Hematopoietic multipotent progenitor cell treated with erythropoietin and hydrocortisone succinate and interleukin-3 and kit ligand, for 4 days (in vitro differentiated cells): ENCODE data around the gene GSDME.
"Not testable (repeated sequence)": the region's sequence is repeated elsewhere in the genome, so short reads cannot be mapped to it uniquely, and the experiment has no call there.

Experiments used
- DNase-seq: peaks from one replicate; pipeline ENCODE4 v3.0.0-alpha.2; 2015

GSDME gene

DNA sequence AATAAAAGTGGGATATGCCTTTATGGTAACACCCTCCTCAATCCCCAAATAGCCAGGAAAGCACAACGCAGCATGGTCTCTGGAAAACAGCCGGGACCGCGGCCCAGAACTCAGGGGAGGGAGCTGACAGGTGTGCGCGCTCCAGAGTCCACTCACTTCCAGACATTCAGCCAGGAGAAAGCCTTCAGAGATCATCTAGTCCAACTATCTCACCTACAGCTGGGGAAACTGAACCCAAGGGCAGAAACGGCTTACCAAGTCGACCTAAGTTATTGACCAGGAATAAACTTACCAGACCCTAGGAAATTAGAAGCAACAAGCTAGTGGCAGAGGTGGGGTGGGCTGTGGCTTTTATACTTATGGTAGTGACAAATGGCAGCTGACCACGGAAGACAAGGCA is 16.4 kb downstream of the GSDME start:
- no peak for DNase-seq

DNA sequence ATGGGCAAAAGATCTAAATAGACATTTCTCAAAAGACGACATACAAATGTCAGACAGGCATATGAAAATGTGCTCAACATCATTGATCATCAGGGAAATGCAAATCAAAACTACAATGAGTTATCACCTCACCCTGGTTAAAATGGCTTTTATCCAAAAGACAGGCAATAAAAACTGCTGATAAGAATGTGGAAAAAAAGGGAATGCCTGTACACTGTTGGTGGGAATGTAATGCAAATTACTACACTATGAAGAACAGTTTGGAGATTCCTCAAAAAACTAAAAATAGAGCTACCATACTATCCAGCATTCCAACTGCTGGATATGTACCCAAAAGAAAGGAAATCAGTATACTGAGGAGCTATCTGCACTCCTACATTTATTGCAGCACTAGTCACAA is 18.0 kb downstream of the GSDME start:
- no peak for DNase-seq

DNA sequence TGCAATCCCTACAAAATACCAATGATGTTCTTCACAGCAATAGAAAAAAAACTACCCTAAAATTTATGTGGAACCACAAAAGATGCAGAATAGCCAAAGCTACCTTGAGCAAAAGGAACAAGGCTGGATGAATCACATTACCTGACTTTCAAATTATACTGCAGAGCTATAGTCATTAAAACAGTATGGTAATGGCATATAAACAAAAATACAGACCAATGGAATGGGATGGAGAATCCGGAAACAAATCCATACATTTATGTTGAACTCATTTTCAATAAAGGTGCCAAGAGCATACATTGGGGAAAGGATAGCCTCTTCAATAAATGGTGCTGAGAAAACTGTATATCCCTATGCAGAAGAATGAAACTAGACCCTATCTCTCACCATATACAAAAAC is 18.7 kb downstream of the GSDME start:
- no peak for DNase-seq

DNA sequence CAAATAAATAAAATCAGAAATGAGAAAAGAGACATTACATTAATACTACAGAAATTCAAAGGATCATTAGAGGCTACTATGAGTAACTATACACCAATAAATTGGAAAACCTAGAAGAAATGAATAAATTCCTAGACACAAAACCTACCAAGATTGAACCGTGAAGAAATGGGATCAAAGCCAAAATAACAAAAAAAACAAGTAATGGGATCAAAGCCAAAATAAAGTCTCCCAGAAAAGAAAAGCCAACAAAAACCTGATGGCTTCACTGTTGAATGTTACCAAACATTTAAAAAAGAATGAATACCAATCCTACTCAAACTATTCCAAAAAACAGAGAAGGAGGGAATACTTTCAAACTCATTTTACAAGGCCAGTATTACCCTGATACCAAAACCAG is 20.0 kb downstream of the GSDME start:
- no peak for DNase-seq

DNA sequence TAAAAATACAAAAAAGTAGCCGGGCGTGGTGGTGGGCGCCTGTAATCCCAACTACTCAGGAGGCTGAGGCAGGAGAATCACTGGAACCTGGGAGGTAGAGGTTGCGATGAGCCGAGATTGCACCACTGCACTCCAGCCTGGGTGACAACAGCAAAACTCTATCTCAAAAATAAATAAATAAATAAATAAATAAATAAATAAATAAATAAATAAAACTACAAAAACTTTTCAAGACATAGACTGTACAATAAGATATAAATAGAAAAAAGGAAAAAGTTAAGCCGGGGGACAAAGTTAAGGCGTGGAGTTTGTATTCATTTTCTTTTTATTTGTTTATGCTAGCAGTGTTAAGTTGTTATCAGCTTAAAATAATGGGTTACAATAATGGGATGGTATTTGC is 21.7 kb downstream of the GSDME start:
- not testable (repeated sequence) for DNase-seq

DNA sequence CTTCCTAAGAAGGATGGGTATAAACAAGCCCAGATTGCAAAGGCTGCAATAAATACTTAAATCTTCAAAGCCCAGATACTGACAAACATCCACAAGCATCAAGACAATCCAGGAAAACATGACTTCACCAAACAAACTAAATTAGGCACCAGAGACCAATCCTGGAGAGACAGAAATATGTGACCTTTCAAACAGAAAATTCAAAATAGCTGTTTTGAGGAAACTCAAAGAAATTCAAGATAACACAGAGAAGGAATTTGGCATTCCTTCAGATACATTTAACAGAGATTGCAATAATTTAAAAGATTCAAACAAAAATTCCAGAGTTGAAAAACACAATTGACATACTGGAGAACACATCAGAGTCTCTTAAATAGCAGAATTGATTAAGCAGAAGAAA is 23.0 kb downstream of the GSDME start:
- no peak for DNase-seq

DNA sequence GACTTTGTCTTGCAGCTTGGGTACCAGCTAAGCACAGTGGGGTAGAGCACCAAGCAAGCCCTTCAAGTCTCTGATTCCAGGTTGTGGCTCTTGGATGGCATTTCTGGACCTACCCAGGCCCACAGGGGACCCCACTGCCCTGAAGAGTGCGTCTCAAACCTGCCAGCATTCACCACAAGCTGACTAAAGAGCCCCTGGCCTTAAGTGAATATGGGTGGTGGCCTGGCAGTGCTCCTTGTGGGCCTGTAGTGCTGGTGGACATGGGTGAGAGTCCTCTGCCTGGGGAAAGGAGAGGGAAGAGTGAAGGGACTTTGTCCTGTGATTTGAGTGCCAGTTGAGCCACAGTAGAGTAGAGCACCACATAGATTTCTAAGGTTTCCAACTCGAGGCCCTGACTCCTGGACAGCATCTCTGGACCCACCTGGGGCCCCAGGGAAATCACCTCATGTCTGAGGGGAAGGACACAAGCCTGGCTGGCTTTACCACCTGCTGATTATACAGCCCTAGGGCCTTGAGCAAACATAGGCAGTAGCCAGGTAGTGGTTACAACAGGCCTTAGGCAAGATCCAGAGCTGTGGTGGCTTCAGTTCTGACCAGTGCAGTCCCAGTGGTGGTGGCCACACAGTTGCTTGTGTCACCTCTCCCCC is 23.7 kb downstream of the GSDME start:
- no peak for DNase-seq

DNA sequence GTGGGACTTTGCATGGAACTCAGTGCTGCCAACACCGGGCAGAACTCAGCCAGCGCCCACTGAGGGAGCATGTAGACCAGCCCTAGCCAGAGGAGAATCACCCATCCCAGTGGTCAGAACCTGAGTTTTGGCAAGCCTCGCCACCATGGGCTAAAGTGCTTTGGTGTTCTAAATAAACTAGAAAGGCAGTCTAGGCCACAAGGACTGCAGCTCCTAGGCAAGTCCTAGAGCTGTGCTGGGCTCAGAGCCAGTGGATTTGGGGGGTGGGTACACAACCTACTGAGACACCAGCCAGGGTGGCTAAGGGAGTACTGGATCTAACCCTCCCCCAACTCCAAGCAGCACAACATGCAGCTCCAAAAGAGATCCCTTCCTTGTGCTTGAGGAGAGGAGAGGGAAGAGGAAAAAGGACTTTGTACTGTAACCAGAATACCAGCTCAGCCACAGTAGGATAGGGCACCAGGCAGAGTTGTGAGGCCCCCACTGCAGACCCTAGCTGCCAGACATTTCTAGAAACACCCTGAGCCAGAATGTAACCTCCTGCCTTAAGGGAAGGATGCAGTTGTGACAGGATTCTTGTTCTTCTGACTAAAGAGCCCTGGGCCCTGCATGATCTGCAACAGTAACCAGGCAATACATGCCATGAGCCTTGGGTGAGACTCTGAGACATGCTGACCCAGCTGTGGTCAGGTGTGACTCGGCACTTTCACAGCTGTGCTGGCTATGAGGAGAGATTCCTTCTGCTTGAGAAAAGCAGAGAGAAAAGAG is 24.4 kb downstream of the GSDME start:
- DNase-seq = peak; percentile 64

DNA sequence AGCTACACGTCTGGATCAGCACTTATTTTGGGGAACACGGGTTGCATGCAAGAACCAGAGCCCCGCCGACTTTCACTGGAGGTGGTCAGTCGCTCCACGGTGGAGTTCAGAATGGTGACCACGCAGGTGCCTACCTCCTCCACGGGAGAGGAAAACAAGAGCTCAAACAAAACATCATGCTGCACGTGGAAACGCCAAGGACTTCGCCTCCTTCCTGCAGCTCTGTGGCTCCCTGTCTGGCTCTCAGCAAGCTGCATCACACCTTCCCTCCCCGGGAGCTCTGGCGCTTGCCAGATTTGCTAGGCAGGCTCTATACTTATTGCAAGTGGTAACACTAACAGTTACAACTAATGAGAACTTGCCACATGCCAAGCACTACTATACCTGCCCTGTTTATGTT is 26.0 kb downstream of the GSDME start:
- no peak for DNase-seq

DNA sequence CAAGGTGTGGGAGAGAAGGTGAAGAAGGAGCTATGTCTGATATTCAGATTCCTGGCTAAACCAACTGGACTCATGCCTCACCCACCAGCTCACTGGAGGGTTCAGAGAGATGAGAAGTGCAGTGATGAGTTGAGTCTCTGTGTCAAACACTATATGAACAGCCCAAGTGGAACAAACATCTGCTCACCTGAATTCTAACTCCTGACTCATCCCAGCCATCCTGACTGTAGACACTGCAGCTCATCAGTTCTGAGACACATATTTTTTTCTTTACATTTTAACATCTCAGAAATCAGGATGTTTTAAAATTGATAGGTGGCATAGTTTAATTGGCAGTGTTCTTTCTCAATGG is 27.3 kb downstream of the GSDME start:
- no peak for DNase-seq

DNA sequence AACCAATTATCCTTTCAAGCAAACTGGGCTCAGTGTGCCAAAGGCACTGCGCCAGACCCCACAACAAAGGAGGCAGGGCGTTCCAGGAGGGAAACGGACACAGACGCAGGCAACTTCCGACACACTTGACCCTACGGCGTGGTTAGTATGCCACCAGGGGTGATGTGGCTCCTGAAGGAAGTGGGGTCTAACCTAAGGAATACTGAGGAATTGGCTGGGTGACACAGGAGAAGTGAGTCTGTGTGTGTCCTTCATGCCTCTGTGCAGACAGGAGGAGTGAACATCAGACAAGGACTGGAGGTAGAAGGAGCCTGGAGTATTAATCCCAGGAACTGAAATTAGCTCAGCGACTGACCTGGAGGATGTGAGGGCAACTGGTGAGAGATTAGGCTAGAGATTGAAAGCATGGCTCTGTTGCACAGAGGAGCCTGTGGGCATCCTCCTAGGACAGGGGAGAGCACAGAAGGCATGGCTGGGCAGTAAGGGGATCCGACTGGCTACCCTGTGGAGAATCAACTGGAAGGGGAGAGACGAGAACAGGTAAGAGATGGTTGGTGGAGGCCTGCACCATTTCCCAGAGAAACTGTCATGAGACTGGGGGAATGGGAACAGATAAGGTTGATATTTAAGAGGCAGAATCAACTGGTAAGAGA is 27.8 kb downstream of the GSDME start:
- no peak for DNase-seq

DNA sequence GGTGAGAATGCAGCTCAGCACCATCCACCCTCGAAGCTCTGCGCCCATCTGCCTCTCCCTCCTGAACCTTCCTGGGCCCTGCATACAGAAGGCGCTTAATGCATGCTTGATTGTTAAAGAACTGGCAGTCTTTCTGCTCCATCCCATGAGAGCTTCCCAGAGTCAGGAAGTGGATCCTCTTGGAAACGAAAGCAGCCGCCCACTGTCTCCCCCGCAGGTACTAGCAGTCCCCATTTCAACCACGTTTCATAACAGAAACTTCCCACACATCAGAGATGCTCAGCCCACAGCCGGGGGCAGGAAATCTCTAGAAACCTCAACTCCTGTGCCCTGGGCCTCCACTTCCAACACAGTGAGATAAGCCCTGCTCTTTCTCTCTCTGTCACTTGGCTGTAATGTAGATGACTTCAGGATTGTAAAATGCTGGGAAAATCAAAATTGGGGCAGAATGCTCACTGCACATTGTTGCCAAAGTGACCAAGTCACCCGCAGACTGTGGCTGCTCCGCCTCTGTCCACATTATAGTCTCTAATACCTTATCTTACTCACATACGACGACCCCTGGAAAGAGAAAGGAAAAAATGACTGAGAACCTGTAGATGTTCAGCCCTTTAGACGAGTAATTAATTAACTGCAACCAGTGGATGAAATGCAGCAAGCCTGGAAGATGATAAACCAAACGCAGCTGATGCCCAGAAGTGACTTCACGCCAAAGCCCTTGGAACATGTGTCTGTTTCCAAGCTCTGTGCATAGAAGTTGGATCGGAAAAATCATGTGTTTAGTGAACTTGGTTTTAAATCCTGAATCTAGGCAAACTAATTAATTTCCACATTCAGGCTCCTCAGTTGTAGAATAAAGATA is 28.5 kb downstream of the GSDME start:
- peak; percentile 42 for DNase-seq

DNA sequence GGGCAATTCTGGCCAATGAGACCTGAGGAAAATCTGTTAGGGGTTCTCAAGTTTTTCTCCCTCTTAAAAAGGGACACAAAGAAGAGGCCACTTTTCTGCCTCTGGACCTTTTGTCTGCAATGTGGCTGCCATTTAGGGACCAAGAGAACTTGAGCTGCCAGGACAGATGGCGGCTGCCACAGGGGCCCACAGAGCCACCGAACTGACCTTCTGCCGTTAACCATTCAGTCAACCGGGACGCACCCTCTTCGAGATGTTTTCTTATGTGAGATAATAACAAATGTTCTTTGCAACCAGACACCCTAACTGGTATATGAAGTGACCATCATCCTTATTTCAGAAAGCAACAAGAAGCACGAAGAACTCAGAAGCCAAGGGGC is 29.2 kb downstream of the GSDME start:
- no peak for DNase-seq

DNA sequence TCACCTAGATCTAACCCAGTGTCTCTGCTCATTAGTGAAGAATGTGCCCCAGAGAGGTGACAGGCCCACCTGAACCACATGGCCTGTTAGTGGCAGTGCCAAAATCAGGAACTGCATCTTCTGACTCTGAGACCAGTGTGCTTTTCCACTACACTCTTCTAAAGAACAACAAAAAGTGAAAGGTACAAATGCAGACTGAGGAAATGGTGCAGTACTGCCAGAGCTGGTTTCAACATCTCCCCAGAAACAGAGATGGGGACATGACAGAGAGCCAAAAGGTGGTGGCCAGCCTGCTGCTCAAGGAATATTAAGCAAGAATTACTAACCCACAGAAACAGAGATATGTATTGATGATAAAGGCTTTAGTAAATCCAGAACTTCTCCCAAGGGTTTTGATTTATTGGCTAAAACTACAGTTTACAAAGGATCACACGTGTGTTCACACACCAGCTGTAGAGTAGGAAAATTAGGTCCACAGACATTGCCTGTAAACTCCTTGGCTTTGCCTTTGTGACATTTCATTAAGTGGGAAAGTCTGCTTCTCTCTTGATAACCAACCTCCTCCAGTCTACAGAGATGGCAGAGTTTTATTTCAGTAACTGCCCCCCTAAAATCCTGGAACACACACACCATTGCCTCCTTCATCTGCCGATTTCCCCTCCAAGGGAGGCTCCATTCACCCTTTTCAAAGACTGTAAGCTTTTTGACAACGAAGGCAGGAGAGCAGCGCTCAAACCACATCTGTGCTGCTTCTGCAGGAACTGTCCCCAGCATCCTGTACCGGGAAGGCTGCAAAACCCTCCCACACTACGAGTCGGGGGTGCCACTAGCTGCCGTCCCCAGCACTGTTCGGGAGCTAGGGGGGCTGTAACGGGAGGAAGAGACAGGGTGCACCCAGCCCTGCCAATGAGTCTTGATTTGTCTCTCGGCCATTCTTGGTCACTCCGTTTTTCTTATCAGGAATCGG is 29.8 kb downstream of the GSDME start:
- peak; percentile 49 for DNase-seq

DNA sequence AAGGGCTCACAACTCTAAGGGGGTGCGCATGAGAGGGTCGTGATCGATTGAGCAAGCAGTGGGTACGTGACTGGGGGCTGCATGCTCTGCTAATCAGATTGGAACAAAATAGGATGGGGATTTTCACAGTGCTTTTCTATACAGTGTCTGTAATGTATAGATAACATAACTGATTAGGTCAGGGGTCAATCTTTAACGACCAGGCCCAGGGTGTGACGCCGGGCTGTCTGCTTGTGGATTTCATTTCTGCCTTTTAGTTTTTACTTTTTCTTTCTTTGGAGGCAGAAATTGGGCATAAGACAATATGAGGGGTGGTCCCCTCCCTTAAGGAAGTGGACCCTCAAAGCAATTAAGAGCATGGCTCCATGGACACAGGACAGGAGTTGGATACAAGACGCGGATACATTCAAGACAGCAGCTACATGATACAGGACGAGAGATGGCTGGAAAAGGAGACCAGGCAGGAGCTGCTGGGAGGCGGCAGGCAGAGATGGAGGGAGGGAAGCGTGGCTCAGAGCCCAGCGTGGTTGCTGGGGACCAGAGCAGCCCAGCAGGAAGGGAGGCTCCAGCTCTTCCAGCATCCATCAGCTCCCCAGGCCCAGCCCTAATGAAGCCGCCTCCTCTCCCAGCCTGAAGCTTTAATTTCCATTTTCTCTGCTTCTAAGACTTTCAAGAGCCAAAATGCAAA is 31.6 kb downstream of the GSDME start:
- DNase-seq = peak; percentile 37

DNA sequence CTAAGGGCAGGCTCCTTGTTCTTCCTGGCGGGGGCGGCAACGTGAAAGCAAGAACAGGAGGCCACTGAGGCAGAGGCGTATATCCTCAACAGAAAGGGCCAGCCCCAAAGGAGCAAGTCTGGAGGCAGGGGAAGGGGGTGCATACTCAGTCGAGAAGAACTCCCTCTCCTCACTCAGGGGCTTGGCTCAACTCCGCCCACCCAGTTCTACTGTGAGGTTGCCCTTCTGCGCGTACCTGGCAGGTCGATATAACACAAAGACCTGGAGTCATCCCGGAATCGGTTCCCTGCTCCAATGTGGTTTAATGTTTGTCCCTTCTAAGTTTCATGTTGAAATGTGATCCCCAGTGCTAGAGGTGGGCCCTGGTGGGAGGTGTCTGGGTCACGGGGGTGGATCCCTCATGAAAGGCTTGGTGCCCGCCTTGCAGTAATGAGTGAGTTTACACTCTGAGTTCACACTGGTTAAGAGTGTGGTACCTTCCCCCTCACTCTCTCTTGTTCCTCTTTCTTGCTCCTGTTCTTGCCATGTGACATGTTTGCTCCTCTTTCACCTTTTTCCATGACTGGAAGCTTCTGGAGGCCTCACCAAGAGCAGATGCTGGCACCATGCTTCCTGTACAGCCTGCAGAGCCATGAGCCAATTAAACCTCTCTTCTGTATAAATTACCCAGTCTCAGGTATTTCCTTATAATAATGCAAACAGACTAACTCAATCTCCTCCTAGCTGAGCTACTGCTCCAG is 32.6 kb downstream of the GSDME start:
- DNase-seq = no peak

DNA sequence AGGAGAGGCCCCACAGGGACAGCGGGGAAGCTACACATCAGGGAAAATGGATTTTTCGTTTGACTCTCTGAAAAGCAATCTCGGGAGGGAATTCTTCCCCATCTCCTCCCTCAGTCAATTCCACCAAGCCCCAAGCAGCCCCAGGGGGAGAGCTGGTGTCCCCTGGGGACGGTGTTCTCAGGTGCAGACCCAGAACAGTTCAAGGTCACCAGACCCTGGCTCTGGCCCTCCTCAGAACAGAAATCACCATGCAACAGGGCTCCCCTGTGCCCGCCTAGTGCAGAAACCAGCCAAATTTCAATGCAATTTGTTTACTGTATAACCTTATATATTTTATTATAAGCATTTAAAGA is 34.1 kb downstream of the GSDME start:
- DNase-seq = no peak

DNA sequence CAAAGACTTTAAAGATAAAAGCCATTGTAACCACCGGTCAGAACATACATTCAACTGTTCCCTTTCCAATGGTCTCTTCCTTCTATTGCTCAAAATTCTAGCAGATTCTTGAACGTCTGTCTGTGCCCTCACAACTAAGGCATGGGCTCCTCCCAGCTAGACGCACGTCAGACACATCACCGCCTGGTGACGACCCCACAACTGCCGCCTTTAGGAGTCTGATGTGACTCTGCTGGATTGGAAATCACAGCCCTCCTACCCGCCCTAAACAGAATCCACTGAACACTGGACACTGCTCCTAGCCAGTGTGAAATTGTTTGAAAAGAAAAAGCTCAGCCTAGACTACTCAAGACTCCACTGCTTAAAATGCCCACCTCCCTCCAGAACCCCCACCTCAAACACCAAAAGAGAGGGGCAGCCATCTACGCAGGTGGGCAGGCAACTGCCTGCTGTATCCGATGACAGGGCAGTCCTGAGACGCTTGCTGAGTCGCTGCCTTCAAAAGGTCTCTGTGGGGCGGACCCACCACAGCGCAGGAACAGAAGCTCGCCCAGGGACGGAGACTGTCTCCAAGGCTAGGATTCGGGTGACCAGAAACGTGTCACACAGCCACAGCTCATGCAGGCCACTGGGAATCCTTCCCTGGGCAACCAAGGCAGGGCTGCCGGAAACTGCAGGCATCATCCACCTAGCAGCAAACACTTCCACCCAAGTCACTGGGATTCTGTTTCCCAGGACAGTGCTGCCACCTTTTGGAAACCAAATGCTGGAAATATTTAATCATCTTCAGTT is 34.7 kb downstream of the GSDME start:
- DNase-seq = no peak

DNA sequence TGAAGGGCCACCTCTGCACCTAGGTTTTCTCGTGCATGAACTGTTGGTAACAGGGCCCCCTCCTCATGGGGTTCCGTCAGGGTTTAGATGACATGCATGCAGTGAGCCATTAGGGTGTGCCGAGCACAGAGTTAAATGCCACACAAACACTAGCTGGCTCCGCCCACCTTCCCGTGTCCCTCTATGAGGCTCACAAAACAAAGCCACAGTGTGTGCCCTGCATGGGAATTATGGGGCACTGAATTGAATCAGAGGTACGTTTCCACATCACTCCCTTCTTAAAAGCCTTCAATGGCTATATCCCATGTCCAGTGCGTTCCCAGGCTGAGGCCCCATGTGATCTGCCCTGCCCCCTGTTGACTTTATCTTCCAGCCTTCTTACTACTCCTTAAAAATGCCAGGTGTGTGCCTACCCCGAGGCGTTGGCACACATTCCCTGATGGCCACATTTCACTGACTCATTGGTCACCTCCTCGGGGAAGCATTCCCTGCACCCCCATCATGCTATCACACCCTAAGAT is 35.7 kb downstream of the GSDME start:
- DNase-seq = no peak

DNA sequence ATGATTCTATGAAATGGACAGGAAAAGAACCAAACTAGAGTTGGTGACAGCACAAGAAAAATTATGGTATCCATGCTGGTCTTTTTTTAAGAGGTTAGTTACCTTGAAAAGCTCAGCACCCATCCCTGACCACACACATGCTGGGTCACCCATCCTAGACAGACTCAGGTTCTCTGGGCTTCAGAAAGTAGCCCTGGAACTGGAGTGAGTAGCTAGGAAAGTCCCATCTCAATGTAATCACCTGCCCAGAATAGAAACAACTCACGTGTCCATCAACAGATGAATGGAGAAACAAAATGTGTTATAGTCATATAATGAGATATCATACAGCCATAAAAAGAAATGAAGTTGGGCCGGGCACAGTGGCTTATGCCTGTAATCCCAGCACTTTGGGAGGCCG is 37.0 kb downstream of the GSDME start:
- DNase-seq = no peak
